Left ventricle myocardium inferior (tissue), 1 donor: Measurements from ENCODE around the gene DNAH8. TPM values are rescaled to one million over a fixed set of nuclear protein-coding genes. Genes with fewer than 3 reads are reported as not detected.

Source experiments
- DNase-seq: peaks from one replicate; pipeline ENCODE4 v3.0.0-alpha.2; 2020
- H3K27ac ChIP-seq: fragments of 200-600 bp; replicated peaks from 2 replicates; pipeline ENCODE4 v1.8.0; 2021
- H3K27me3 ChIP-seq: fragments of 200-600 bp; 2 replicates; pipeline ENCODE4 v1.8.0; 2021; ENCODE audit warnings: low read depth
- H3K36me3 ChIP-seq: fragments of 200-600 bp; 2 replicates; pipeline ENCODE4 v1.8.0; 2021
- H3K4me1 ChIP-seq: fragments of 200-600 bp; 2 replicates; pipeline ENCODE4 v1.8.0; 2021
- H3K4me3 ChIP-seq: fragments of 200-600 bp; 2 replicates; pipeline ENCODE4 v1.8.0; 2021; ENCODE audit warnings: mild to moderate bottlenecking, moderate library complexity
- H3K9me3 ChIP-seq: fragments of 200-600 bp; replicated peaks from 2 replicates; pipeline ENCODE4 v1.8.0; 2021
- CTCF ChIP-seq: fragments of 200-600 bp; IDR thresholded peaks from 2 replicates; pipeline ENCODE4 v1.8.0; 2021; ENCODE audit warnings: antibody characterized with exemption, mild to moderate bottlenecking, borderline replicate concordance
- intact Hi-C: fragments of 100-400 bp; cut with micrococcal nuclease; formaldehyde crosslinking; loops from one replicate; pipeline ENCODE4 v1.11.0; 2022
- total RNA-seq: library from RNA; stranded (reverse); fragmentation: NEBNext Ultra II Directional; extraction: Animal tissue kit (Norgen Biotek cat#: 25700); gene quantifications from one replicate; pipeline ENCODE4 v1.2.1, GENCODE V29; 2021
- donor health status: DM: no; HTN: yes; CAD: no; lungs with severe emphysema.

The DNAH8 gene
- total RNA-seq, 1 donor from 2014 or later = 0.03 TPM

- no peak for DNase-seq
- H3K36me3 ChIP-seq = peaks cover 14% of the 10 kb centered on the region
- peaks cover 20% of the 10 kb centered on the region for H3K9me3 ChIP-seq
- H3K4me3 ChIP-seq = no peak overlapping the region
- H3K27ac ChIP-seq = no peak overlapping the region
- intact Hi-C loops = no loop called here
- no peak for TF ChIP-seq CTCF
- no peaks in the 10 kb centered on the region for H3K27me3 ChIP-seq
- H3K4me1 ChIP-seq = peaks cover 14% of the 10 kb centered on the region
Measured at GRCh38 chr6:38703949-38704590, 11.0 kb upstream of the DNAH8 start.

- no peak for DNase-seq
- no peak for TF ChIP-seq CTCF
- H3K36me3 ChIP-seq = peaks cover under 1% of the 10 kb centered on the region
- H3K9me3 ChIP-seq = peaks cover 1% of the 10 kb centered on the region
- intact Hi-C loops = no loop called here
- no peaks in the 10 kb centered on the region for H3K27me3 ChIP-seq
- H3K4me3 ChIP-seq = no peak overlapping the region
- no peak overlapping the region for H3K27ac ChIP-seq
- peaks cover 14% of the 10 kb centered on the region for H3K4me1 ChIP-seq
Measured at GRCh38 chr6:38705924-38706323, 9.2 kb upstream of the DNAH8 start.

- H3K27ac ChIP-seq = no peak overlapping the region
- peaks cover 21% of the 10 kb centered on the region for H3K27me3 ChIP-seq
- peaks cover under 1% of the 10 kb centered on the region for H3K4me1 ChIP-seq
- no peak for DNase-seq
- TF ChIP-seq CTCF = no peak
- H3K4me3 ChIP-seq = no peak overlapping the region
- H3K9me3 ChIP-seq = no peaks in the 10 kb centered on the region
- intact Hi-C loops = no loop called here
- no peaks in the 10 kb centered on the region for H3K36me3 ChIP-seq
Measured at GRCh38 chr6:38708496-38708895, 6.6 kb upstream of the DNAH8 start.

- Histone ChIP-seq H3K36me3 (no peaks in the 10 kb centered on the region), H3K4me3 (no peak overlapping the region), H3K9me3 (no peaks in the 10 kb centered on the region), H3K27me3 (peaks cover 74% of the 10 kb centered on the region), H3K4me1 (peaks cover 8% of the 10 kb centered on the region), H3K27ac (no peak overlapping the region)
- DNase-seq = no peak
- intact Hi-C loops = no loop called here
- TF ChIP-seq CTCF = no peak
Measured at GRCh38 chr6:38713812-38714211, 1.3 kb upstream of the DNAH8 start.

- Histone ChIP-seq H3K4me1 (peaks cover 8% of the 10 kb centered on the region), H3K4me3 (peak overlapping the region; percentile 59), H3K27me3 (peaks cover 80% of the 10 kb centered on the region), H3K27ac (no peak overlapping the region), H3K9me3 (no peaks in the 10 kb centered on the region), H3K36me3 (no peaks in the 10 kb centered on the region)
- no peak for DNase-seq
- intact Hi-C loops = no loop called here
- no peak for TF ChIP-seq CTCF
Measured at GRCh38 chr6:38714239-38715015, 684 bp upstream of the DNAH8 start.
